Limb (tissue), 2 donors: ENCODE measurements around the gene RASEF.
"Not testable (repeated sequence)": the region's sequence is repeated elsewhere in the genome, so short reads cannot be mapped to it uniquely, and the experiment has no call there.

ENCODE experiments used
- DNase-seq, 2 donors: peaks; one replicate each; pipeline ENCODE4 v3.0.0-alpha.2; 2016; ENCODE audit errors: extremely low spot score in 2 of 2

Gene RASEF

DNA sequence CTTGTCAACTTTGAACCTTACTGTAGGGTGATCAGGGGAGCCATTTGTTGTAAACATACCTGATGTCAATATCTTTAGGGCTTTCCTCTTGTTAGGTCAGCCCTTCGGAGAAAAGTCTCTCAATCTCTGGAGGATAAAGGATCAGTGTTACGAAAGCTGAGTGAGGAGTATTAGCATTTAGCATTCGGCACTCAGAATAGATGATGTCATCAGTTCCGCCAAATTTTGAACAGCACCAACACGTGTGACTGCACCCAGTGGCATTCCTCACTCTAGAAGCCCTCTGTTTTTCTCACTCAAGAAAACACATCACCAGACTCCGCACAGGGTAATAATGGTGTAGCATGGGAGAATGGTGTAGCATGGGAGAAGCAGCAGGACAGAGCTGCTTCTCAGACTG lies 87.8 kb downstream of the RASEF start:
- DNase-seq = no peak

DNA sequence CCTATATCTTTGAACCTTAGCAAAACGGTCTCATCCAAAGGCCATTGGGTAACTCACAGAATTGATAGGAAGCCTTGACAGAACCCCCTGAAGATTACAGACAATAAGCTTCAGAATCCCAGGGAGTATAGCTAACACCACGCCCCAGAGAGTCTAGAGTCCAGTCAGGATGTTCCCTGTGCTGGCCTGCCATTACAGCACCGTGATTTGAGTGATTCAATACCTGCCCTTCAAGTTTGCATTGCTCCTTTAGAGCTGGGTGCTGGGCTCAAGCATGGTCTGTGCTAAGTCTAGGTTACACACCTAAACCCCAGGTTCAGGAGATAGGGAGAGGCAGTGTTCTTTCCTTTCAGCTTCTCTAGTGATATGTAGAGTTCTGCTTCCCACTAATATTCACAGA lies 90.5 kb downstream of the RASEF start:
- DNase-seq = no peak

DNA sequence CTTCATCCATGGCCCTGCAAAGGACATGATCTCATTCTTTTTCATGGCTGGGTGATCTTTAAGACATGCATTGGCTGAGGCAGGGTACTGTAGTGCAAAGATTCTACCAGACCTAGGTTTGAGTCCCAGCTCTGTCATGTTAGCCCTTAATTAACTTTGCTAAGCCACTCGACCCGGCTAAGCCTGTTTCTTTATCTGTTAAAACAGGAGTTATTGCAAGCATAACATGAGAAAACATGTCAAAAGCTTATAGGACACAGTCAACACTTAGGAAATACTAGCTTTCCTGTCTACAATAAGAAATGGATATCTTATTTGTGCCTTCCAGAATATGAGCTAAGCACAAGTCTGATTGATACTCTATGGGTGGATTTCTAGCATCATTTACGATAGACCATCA lies 92.6 kb downstream of the RASEF start:
- DNase-seq = no peak

DNA sequence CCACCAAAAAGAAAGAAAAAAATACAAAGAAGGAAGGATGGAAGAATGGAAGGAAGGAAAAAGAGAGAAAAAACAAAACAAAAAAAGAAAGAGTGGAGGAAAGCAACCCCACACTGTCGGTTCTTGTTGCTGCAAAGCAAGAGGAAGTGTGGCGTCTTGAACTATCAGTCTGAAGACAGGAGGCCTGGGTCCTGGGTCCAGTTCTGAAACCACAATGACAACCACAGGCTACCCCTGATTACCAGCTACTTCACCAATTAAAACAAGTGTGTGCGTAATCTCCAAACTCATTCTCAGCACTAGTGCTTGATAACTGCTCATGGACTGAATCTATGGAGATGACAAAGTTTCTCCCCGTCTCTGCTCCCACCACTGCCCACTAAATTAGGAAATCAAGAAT lies 93.7 kb downstream of the RASEF start:
- DNase-seq = no peak

DNA sequence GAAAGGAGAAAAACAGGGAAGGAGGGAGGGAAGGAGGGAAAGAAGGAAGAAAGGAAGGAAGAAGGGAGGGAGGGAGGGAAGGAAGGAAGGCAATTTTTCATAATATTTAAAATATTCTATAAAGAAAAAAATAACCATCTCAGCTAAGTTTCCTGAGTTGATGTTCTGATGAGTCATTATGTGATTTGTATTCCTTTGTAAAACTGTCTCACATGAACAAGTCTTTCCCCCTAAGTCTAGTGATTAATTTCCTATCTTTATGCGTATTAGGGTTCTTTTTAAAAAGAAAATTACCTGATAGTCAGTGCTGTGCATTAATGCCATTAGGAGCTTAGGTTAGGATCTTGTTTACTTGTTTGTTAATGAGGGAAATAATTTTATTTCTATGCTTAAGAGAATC lies 94.1 kb downstream of the RASEF start:
- DNase-seq = no peak

GRCh38 chr9:82968388-82968787 lies 94.6 kb downstream of the RASEF start:
- no peak for DNase-seq

GRCh38 chr9:82961504-82962125 lies 101.3 kb downstream of the RASEF start:
- peak; percentile 81 to 87 for DNase-seq

- DNase-seq = no peak
Measured at GRCh38 chr9:82957529-82958379, 105.2 kb downstream of the RASEF start.

- no peak for DNase-seq
Measured at GRCh38 chr9:82949203-82949602, 113.7 kb downstream of the RASEF start.

GRCh38 chr9:82940376-82940775 lies 122.6 kb downstream of the RASEF start:
- DNase-seq = no peak

- no peak for DNase-seq
Measured at GRCh38 chr9:82939451-82939850, 123.5 kb downstream of the RASEF start.

GRCh38 chr9:82938426-82939218 lies 124.3 kb downstream of the RASEF start:
- no peak for DNase-seq

DNA sequence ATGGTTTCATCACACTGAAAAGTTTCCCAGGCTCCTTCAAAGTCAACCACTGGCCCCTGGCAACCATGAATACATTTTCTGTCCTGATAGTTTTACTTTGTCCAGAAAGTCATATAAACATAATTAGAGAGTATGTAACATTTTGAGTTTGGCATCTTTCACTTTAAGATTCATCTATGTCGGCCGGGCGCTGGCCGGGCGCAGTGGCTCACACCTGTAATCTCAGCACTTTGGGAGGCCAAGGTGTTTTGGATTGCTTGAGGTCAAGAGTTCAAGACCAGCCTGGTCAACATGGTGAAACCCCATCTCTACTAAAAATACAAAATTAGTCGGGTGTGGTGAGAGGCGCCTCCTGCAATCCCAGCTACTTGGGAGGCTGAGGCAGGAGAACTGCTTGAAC lies 126.4 kb downstream of the RASEF start:
- not testable (repeated sequence) for DNase-seq

DNA sequence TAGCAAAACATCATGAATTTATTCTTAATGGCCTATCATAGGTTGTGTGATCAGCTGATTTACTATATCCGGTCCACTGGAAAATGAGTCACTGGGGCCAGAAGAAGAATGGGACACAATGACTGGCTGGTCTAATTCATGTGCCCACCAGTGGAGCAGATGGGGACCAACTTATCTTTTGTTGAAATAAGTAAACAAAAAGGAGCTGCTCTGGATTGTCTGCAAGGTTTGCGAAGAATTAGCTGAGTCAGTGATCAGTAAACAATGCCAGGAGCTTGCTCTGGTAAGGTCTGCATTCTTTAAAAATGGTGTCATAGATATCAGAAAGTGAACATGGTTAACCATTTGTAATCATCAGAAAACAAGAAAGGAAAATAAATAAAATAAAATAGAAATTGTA lies 128.0 kb downstream of the RASEF start:
- DNase-seq = no peak

- DNase-seq = not testable (repeated sequence)
Measured at GRCh38 chr9:82934025-82934424, 128.9 kb downstream of the RASEF start.

- DNase-seq = peak in 1 of 2 donors; percentile 18
Measured at GRCh38 chr9:82930116-82930515, 132.8 kb downstream of the RASEF start.
